Neuronal stem cell (in vitro differentiated cells): ENCODE measurements around the gene CMYA5.
"Not testable (repeated sequence)": the region's sequence is repeated elsewhere in the genome, so short reads cannot be mapped to it uniquely, and the experiment has no call there.

Source experiments
- DNase-seq: peaks from one replicate; pipeline ENCODE4 v3.0.0-alpha.2; 2013; ENCODE audit warnings: low spot score
- H2AFZ ChIP-seq: one replicate; pipeline ENCODE4 v1.6.1; 2013; ENCODE audit warnings: mild to moderate bottlenecking, low read length, inconsistent platforms
- H2AK5ac ChIP-seq: 2 replicates; pipeline ENCODE4 v1.6.1; 2013; ENCODE audit warnings: low read depth, mild to moderate bottlenecking, inconsistent platforms, low read length, moderate library complexity, mixed read lengths
- H2BK120ac ChIP-seq: 2 replicates; pipeline ENCODE4 v1.6.1; 2013; ENCODE audit warnings: low read depth, mild to moderate bottlenecking, inconsistent platforms, low read length, moderate library complexity, mixed read lengths
- H2BK12ac ChIP-seq: one replicate; pipeline ENCODE4 v1.6.1; 2013; ENCODE audit warnings: low read length, inconsistent platforms
- H2BK15ac ChIP-seq: 2 replicates; pipeline ENCODE4 v1.6.1; 2013; ENCODE audit warnings: mild to moderate bottlenecking, low read length, inconsistent platforms, mixed read lengths
- H2BK5ac ChIP-seq: one replicate; pipeline ENCODE4 v1.6.1; 2013; ENCODE audit warnings: inconsistent platforms, mild to moderate bottlenecking, low read length, moderate library complexity
- H3K14ac ChIP-seq: one replicate; pipeline ENCODE4 v1.6.1; 2013; ENCODE audit warnings: low read length, inconsistent platforms
- H3K18ac ChIP-seq: 2 replicates; pipeline ENCODE4 v1.6.1; 2013; ENCODE audit warnings: low read length, inconsistent platforms
- H3K23ac ChIP-seq: 2 replicates; pipeline ENCODE4 v1.6.1; 2013; ENCODE audit warnings: low read depth, mild to moderate bottlenecking, mixed read lengths, low read length, inconsistent platforms; ENCODE audit not compliant: poor library complexity
- H3K27ac ChIP-seq: replicated peaks from 3 replicates; pipeline ENCODE4 v1.5.1; 2013; ENCODE audit warnings: low read length, inconsistent platforms
- H3K27me3 ChIP-seq, 3 experiments: 2 replicates each; pipeline ENCODE4 v1.6.1; 2013; ENCODE audit warnings: low read length in 3 of 3, mild to moderate bottlenecking in 2 of 3, inconsistent platforms in 1 of 3, low read depth in 1 of 3, mixed read lengths in 1 of 3, moderate library complexity in 1 of 3; ENCODE audit not compliant: control insufficient read depth in 3 of 3, insufficient read depth in 3 of 3
- H3K36me3 ChIP-seq, 2 donors: replicated peaks in 1 of 2; 2 replicates each; pipeline ENCODE4 v1.6.1; 2013; ENCODE audit warnings: low read length in 2 of 2; ENCODE audit not compliant: control insufficient read depth in 2 of 2, insufficient read depth in 2 of 2
- H3K4ac ChIP-seq: 2 replicates; pipeline ENCODE4 v1.6.1; 2013; ENCODE audit warnings: inconsistent platforms, mild to moderate bottlenecking, low read length, moderate library complexity
- H3K4me1 ChIP-seq, 2 donors: 1 replicate in 1 of 2; 2 replicates in 1 of 2; pipeline ENCODE4 v1.6.1; 2013; ENCODE audit warnings: low read length in 2 of 2, low read depth in 1 of 2; ENCODE audit not compliant: control insufficient read depth in 2 of 2, insufficient read depth in 1 of 2
- H3K4me2 ChIP-seq: one replicate; pipeline ENCODE4 v1.6.1; 2013; ENCODE audit warnings: mild to moderate bottlenecking, low read length, inconsistent platforms; ENCODE audit not compliant: insufficient read depth, poor library complexity, severe bottlenecking
- H3K4me3 ChIP-seq, 2 donors: 2 replicates each; pipeline ENCODE4 v1.5.1; 2013; ENCODE audit warnings: low read length in 2 of 2, mild to moderate bottlenecking in 2 of 2, inconsistent platforms in 1 of 2, moderate library complexity in 1 of 2
- H3K79me1 ChIP-seq: one replicate; pipeline ENCODE4 v1.6.1; 2013; ENCODE audit warnings: low read depth, mild to moderate bottlenecking, inconsistent platforms, low read length, moderate library complexity
- H3K9ac ChIP-seq: one replicate; pipeline ENCODE4 v1.6.1; 2013; ENCODE audit warnings: mild to moderate bottlenecking, low read depth, low read length, inconsistent platforms; ENCODE audit not compliant: poor library complexity
- H3K9me3 ChIP-seq, 2 donors: replicated peaks in 1 of 2; 2 replicates each; pipeline versions ENCODE3 to v1.6.1; 2013; ENCODE audit warnings: low read length in 2 of 2, mild to moderate bottlenecking in 2 of 2, inconsistent platforms in 1 of 2, low read depth in 1 of 2, mixed read lengths in 1 of 2, moderate library complexity in 1 of 2; ENCODE audit not compliant: control insufficient read depth in 2 of 2, insufficient read depth in 1 of 2
- H4K8ac ChIP-seq: one replicate; pipeline ENCODE4 v1.6.1; 2013; ENCODE audit warnings: low read depth, mild to moderate bottlenecking, inconsistent platforms, low read length, moderate library complexity
- H4K91ac ChIP-seq: one replicate; pipeline ENCODE4 v1.6.1; 2013; ENCODE audit warnings: low read length, low read depth, mild to moderate bottlenecking, inconsistent platforms; ENCODE audit not compliant: poor library complexity
- WGBS, 2 donors: extraction: QIAGEN DNeasy Blood & Tissue Kit; methylation state at CpG; one replicate each; pipeline ENCODE4 v1.1.7; 2013; ENCODE audit warnings: missing lambda C conversion rate in 2 of 2, mixed read lengths in 1 of 2; ENCODE audit not compliant: insufficient read length in 2 of 2, insufficient replicate concordance in 1 of 2; ENCODE audit errors: extremely low coverage in 2 of 2; 5-methylcytosine and 5-hydroxymethylcytosine counted together

CMYA5 gene

DNA sequence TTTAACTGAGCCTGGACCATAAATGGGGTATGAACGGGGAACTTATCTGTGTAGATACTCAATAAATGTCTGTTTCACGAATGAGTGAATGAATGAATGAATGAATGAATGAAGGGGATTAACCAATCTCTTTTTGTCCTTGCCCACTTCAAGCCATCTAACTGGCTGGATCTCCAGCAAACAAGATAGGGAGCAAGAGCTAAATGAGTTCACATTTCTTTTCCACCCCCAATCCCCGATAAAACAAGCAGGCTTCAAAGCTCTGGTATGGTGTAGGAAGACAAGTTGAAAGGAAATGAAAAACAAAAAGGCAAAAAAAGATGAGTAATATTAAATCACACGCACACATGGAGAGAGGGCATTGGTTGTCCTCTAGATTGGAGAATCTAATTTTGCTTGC is 84.0 kb downstream of the CMYA5 start:
- H3K4me2 ChIP-seq: no peak overlapping the region
- H4K8ac ChIP-seq: no peak overlapping the region
- H2BK120ac ChIP-seq: no peak overlapping the region
- H3K23ac ChIP-seq: no peak overlapping the region
- no peaks in the 10 kb centered on the region for H3K27me3 ChIP-seq
- WGBS, 2 donors: no CpG with 5 or more reads among the region's 4 CpGs
- no peak overlapping the region for H3K18ac ChIP-seq
- no peak overlapping the region for H2BK5ac ChIP-seq
- no peak overlapping the region for H4K91ac ChIP-seq
- peaks cover 0 to 4% of the 10 kb centered on the region in 2 donors for H3K4me1 ChIP-seq
- H3K14ac ChIP-seq: no peak overlapping the region
- no peak overlapping the region for H2BK12ac ChIP-seq
- no peak for DNase-seq
- H3K9ac ChIP-seq: no peak overlapping the region
- no peak overlapping the region for H3K4me3 ChIP-seq
- no peak overlapping the region for H3K4ac ChIP-seq
- no peaks in the 10 kb centered on the region for H3K79me1 ChIP-seq
- H3K9me3 ChIP-seq: no peaks in the 10 kb centered on the region
- H2BK15ac ChIP-seq: no peak overlapping the region
- no peak overlapping the region for H3K27ac ChIP-seq
- no peak overlapping the region for H2AK5ac ChIP-seq
- no peaks in the 10 kb centered on the region for H3K36me3 ChIP-seq
- no peak overlapping the region for H2AFZ ChIP-seq

DNA sequence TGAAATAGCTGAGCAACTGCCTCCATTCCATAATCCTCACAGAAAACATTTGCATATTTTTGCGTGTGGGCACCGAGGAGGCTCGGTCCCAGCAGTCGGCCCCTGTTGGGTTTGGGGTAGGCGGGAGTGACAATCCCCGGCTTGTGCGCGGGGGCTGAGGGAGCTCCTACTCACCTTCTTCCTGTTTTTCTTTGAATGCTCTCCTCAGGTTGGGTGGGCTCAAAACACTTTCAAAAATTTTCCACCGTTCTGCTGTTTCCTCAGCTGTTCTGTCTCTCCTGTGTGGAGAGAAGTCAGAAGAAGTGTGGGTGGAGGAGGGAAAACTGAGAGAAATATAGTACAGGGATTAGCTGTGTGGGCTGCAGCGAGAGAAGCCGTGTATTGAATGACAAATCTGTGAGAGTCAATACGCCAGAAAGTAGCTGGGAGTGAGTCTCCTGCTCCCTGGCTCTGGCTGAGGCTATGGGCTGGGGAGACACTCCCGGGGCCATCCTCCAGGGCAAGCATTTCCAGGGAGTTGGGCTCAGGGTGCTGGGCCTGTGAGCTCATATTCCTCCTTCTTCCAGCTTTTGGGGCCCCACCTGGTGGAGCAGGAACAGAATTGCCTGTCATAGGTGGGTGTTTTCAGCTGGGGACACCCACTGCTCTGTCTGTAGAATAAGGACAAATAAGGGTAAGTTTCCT is 84.7 kb downstream of the CMYA5 start:
- Histone ChIP-seq H3K9me3 (no peaks in the 10 kb centered on the region), H3K79me1 (no peaks in the 10 kb centered on the region), H3K14ac (no peak overlapping the region), H3K4me1 (peaks cover 0 to 4% of the 10 kb centered on the region in 2 donors), H2BK5ac (no peak overlapping the region), H3K27me3 (no peaks in the 10 kb centered on the region), H2BK12ac (no peak overlapping the region), H3K36me3 (no peaks in the 10 kb centered on the region), H2AK5ac (no peak overlapping the region), H3K4ac (no peak overlapping the region), H3K27ac (no peak overlapping the region), H4K91ac (no peak overlapping the region), H3K18ac (no peak overlapping the region), H3K4me3 (no peak overlapping the region), H2AFZ (peak overlapping the region; percentile 35), H2BK120ac (no peak overlapping the region), H2BK15ac (no peak overlapping the region), H3K4me2 (no peak overlapping the region), H4K8ac (no peak overlapping the region), H3K23ac (no peak overlapping the region), H3K9ac (no peak overlapping the region)
- DNase-seq: no peak
- WGBS, 2 donors: no CpG with 5 or more reads among the region's 13 CpGs

DNA sequence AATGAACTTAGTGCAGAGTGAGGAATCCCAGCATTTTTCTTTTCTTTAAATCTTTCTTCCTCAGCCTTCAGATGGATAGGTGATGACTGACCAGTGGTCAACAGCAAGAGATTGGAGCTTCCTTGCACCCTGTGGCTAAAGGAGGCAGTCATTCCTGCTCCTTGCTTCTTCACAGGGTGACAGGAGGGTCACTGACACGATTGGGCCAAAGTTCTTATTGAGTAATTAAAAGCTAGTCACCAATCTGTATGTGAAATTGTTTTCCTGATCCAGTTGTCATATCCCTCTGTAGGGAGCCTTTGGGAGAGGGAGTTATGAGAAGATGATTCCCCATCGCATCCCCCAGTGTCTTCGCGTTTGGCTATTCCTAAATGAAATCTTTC is 85.2 kb downstream of the CMYA5 start:
- Histone ChIP-seq H3K79me1 (no peaks in the 10 kb centered on the region), H3K4me2 (no peak overlapping the region), H3K4me1 (peaks cover 0 to 4% of the 10 kb centered on the region in 2 donors), H3K14ac (no peak overlapping the region), H2BK15ac (no peak overlapping the region), H2BK12ac (no peak overlapping the region), H3K18ac (no peak overlapping the region), H2AK5ac (no peak overlapping the region), H3K4ac (no peak overlapping the region), H2BK120ac (no peak overlapping the region), H3K27me3 (no peaks in the 10 kb centered on the region), H3K4me3 (no peak overlapping the region), H4K91ac (no peak overlapping the region), H3K27ac (no peak overlapping the region), H4K8ac (no peak overlapping the region), H2AFZ (no peak overlapping the region), H3K23ac (no peak overlapping the region), H3K9me3 (no peaks in the 10 kb centered on the region), H2BK5ac (no peak overlapping the region), H3K36me3 (no peaks in the 10 kb centered on the region), H3K9ac (no peak overlapping the region)
- no CpG with 5 or more reads among the region's 4 CpGs for WGBS, 2 donors
- no peak for DNase-seq

DNA sequence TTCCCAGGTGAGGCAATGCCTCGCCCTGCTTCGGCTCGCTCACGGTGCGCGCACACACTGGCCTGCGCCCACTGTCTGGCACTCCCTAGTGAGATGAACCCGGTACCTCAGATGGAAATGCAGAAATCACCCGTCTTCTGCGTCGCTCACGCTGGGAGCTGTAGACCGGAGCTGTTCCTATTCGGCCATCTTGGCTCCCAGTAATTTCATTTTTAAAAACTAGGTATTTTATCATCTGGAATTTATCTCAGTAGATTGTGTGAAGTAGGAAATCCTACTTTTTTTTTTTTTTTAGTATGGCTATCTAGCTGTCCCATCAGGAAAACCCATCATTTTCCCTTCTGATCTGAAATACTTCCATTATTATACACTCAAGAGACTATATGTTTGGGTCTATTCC is 95.1 kb downstream of the CMYA5 start:
- Histone ChIP-seq H2AFZ (peak overlapping the region; percentile 66), H3K4me3 (peak overlapping the region in 1 of 2 donors; percentile 29)
- H2AK5ac ChIP-seq, H3K27ac ChIP-seq, H2BK5ac ChIP-seq, H3K4ac ChIP-seq, H3K18ac ChIP-seq, H3K79me1 ChIP-seq, H4K91ac ChIP-seq, H2BK15ac ChIP-seq, H3K23ac ChIP-seq, H3K4me2 ChIP-seq, DNase-seq, H3K14ac ChIP-seq, H3K4me1 ChIP-seq, H3K9me3 ChIP-seq, H4K8ac ChIP-seq, H2BK12ac ChIP-seq, H3K9ac ChIP-seq, H2BK120ac ChIP-seq, H3K36me3 ChIP-seq, H3K27me3 ChIP-seq: not testable (repeated sequence)
- WGBS, 2 donors: no CpG with 5 or more reads among the region's 14 CpGs
